ENCODE results near the gene PGRMC2.
"Not testable (repeated sequence)": the region's sequence is repeated elsewhere in the genome, so short reads cannot be mapped to it uniquely, and the experiment has no call there.

The PGRMC2 gene

GRCh38 chr4:128265550-128265949 is 22.1 kb downstream of the PGRMC2 start:
- not testable (repeated sequence) for DNase-seq

DNA sequence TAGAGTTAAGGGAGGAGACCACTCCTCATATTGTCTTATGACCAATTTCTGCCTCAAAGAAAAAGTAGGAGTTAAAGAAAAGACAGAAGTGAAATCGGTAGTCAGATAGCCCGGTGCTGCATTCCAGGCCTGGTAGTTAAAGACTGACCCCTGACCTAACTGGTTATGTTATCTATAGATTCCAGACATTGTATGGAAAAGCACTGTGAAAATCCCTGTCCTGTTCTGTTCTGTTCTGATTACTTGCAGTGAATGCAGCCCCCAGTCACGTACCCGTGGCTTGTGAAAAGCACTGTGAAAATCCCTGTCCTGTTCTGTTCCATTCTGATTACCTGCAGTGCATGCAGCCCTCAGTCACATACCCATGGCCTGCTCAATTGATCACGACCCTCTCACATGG is 27.7 kb downstream of the PGRMC2 start:
- DNase-seq, result not testable (repeated sequence)

- DNase-seq, result not testable (repeated sequence)
Observed at GRCh38 chr4:128258166-128258565, 29.4 kb downstream of the PGRMC2 start.

GRCh38 chr4:128256539-128256938 is 31.1 kb downstream of the PGRMC2 start:
- DNase-seq, result no peak

GRCh38 chr4:128255906-128256305 is 31.7 kb downstream of the PGRMC2 start:
- no peak for DNase-seq

DNA sequence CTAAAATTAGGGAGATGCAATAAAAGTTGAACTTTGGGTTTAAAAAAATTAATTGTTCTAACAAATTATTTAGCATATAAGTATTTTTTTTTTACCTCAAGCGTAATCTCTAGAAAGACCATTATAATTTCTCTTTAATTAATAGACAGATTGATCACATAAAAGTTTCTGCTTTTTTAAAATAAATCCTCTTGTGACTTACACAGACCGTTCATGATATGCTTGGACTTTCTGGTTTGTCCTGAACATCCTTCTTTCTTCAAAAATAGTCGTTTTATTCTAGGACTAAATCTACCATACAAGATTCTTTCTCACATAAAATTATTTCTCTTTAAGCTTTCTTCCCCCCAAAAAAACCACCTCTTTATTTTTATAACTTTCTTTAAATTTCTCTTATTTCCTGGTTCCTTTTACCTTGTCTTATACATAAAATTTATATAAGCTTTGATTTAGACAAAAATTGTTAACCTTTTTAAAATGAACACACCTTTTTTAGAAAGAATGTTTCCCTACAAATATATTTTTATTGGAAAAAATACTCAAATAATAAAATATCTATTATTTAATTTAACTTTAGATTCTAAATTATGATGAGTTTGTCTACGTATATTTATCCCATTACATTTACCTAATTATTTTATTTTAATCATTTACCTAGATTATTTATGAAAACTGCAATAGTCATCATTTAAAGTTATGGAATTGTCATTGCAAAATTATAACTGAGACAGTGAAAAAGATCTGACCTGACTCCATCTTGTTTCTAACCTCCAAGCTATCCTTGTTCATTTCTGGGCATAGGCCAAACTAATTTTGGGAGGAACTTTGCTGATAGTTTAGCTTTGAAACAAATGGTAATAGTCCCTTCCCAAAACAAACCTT is 37.6 kb downstream of the PGRMC2 start:
- no peak for DNase-seq

DNA sequence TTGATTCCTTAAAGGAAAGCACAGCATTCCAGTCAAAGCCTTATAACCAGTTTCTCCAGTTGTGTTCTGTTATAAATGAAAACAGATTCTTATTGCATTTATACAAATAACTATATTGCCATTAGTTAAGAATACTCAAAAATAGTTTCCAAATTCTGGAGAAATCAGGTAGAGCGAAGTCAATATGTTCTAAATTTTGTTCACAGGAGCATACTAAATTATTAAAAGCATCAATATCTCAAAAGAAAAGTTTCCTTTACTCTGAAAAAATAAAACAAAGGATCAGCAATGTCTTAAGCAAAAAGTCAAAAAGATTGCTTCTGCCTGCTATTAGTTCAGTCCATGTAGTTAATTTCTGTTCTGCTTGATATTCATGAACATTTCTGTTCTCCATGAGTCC is 39.7 kb downstream of the PGRMC2 start:
- DNase-seq, result no peak

DNA sequence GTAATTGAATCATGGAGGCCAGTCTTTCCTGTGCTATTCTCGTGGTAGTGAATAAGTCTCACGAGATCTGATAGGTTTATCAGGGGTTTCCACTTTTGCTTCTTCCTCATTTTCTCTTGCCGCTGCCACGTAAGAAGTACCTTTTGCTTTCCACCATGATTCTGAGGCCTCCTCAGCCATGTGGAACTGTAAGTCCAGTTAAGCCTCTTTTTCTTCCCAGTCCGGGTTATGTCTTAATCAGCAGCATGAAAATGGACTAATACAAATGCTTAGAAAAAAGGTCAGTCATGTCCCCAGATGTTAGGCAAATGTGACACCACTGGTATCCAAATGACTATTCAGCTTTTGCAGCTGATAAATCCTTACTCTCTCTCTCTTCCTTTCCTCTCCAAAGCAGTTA is 42.2 kb downstream of the PGRMC2 start:
- not testable (repeated sequence) for DNase-seq

DNA sequence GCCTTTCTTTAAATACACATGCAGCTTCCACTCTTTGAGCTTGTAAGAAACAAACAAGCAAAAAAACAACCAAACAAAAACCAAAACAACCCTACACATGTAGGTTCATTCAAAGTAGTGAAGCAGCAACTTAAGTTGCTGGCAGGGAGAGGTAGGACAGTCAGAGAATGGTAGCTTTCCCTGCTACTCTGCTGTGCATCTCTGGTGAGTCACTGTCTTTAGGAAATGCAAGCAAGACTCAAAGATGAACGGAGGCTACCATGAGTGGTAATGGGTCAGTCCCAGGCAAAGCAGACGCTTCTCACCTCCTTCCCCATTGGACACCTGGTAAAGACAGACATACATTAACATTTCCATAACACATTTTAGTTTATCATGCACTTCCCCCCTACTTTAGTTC is 43.2 kb downstream of the PGRMC2 start:
- no peak for DNase-seq

GRCh38 chr4:128242601-128243000 is 45.0 kb downstream of the PGRMC2 start:
- DNase-seq, result no peak

GRCh38 chr4:128241981-128242380 is 45.6 kb downstream of the PGRMC2 start:
- DNase-seq, result no peak

- DNase-seq, result no peak
Observed at GRCh38 chr4:128241425-128241913, 46.1 kb downstream of the PGRMC2 start.

DNA sequence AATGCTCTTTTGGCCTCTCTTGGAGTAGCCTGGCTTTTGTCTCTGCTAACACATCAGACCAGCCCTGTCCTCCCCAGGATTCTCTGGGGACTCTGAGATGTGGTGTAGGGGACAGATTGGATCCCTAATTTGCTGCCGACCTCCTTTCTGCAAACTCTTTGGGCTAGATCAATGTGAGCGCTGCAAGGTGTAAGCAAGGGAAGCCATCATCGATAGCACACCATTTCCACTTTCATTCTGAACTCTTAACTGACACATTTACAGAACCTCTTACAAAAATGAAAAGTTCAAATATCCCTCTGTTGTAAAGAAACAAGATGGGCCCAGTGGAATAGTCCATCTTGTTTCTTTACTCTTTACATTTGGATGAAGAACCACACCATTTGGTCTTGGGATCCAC is 46.6 kb downstream of the PGRMC2 start:
- no peak for DNase-seq

DNA sequence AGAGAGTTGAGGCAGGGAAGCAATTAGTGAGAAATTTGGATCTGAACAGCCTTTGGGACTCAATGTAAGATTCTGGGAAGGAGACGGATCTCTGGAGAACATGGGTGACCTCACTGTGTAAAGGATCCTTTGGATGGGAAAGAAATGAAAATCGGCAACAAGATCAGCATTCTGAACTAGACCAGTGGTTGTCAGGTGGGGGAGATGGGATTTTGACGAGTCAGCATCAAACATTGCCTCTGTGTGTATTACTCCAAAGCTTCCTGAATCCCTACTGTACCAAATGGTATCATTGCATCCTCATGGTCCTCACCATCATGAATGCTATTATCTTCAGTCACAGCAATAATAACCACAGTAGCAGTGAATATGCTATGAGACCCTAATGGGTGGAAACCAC is 52.8 kb downstream of the PGRMC2 start:
- no peak for DNase-seq

- DNase-seq, result no peak
Observed at GRCh38 chr4:128232719-128233118, 54.9 kb downstream of the PGRMC2 start.

GRCh38 chr4:128228845-128229795 is 58.5 kb downstream of the PGRMC2 start:
- no peak for DNase-seq

GRCh38 chr4:128227991-128228571 is 59.5 kb downstream of the PGRMC2 start:
- no peak for DNase-seq

GRCh38 chr4:128225148-128225547 is 62.5 kb downstream of the PGRMC2 start:
- DNase-seq, result no peak

- no peak for DNase-seq
Observed at GRCh38 chr4:128221586-128221985, 66.0 kb downstream of the PGRMC2 start.

GRCh38 chr4:128220286-128221235 is 67.1 kb downstream of the PGRMC2 start:
- no peak for DNase-seq

Data from stimulated activated CD4-positive, alpha-beta T cell treated with anti-CD3 and anti-CD28 coated beads, Interleukin-4, amount 100 ng/mL, for 4 hours (primary cell).